Activated naive CD4-positive, alpha-beta T cell treated with anti-CD3 and anti-CD28 coated beads for 36 hours (primary cell): ENCODE measurements around the gene ATP1B2. TPM values are rescaled to one million over a fixed set of nuclear protein-coding genes. Genes with fewer than 3 reads are reported as not detected.
"Not testable (repeated sequence)": the region's sequence is repeated elsewhere in the genome, so short reads cannot be mapped to it uniquely, and the experiment has no call there.

Experiments
- CTCF ChIA-PET: fragments of 350-600 bp; sonication (Branson Sonifier 250); formaldehyde crosslinking; loops from one replicate; lab custom pipeline; 2021; ENCODE audit warnings: antibody characterized with exemption; lab: Charles Lee
- DNase-seq: peaks from one replicate; pipeline ENCODE4 v3.0.0-alpha.2; 2020
- H3K27ac Mint-ChIP-seq: one replicate; pipeline ENCODE4 v1.8.0; 2021; ENCODE audit warnings: mild to moderate bottlenecking, mixed read lengths
- H3K27me3 Mint-ChIP-seq: one replicate; pipeline ENCODE4 v1.8.0; 2021; ENCODE audit warnings: low read depth, mixed read lengths
- H3K36me3 Mint-ChIP-seq: one replicate; pipeline ENCODE4 v1.8.0; 2021; ENCODE audit warnings: low read depth, mixed read lengths
- H3K4me1 Mint-ChIP-seq: one replicate; pipeline ENCODE4 v1.8.0; 2021; ENCODE audit warnings: low read depth, mixed read lengths
- H3K4me3 Mint-ChIP-seq: one replicate; pipeline ENCODE4 v1.8.0; 2021; ENCODE audit warnings: mild to moderate bottlenecking, moderate library complexity, mixed read lengths
- H3K9me3 Mint-ChIP-seq: one replicate; pipeline ENCODE4 v1.8.0; 2021; ENCODE audit warnings: mixed read lengths
- intact Hi-C: fragments of 100-400 bp; cut with micrococcal nuclease; formaldehyde crosslinking; loops from one replicate; pipeline ENCODE4 v1.15.1; 2023
- total RNA-seq, 2 experiments: library from RNA; stranded (reverse); gene quantifications; one replicate each; pipeline ENCODE4 v1.2.3, GENCODE V29; 2021

The ATP1B2 gene
- total RNA-seq, 2 experiments from 2014 or later = 0.14 to 0.30 TPM

DNA sequence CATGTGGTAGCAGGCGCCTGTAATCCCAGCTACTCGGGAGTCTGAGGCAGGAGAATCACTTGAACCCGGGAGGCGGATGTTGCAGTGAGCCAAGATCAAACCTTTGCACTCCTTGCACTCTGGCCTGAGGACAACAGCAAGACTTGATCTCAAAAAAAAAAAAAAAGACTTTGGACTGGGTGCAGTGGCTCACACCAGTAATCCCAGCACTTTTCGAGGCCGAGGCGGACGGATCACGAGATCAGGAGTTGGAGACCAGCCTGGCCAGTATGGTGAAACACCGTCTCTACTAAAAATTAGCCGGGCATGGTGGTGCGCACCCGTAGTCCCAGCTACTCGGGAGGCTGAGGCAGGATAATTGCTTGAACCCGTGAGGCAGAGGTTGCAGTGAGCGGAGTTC, 25.0 kb upstream of the ATP1B2 start:
- intact Hi-C loops, DNase-seq, H3K36me3 Mint-ChIP-seq, H3K4me1 Mint-ChIP-seq, H3K27me3 Mint-ChIP-seq, H3K27ac Mint-ChIP-seq, H3K4me3 Mint-ChIP-seq, H3K9me3 Mint-ChIP-seq: not testable (repeated sequence)
- CTCF ChIA-PET = interaction anchor here (1.1 to 2.7 kb wide), 2 partner anchors 61 to 62 kb away, joined by 4 to 20 read pairs; partner anchors contain the start of gene TP53

DNA sequence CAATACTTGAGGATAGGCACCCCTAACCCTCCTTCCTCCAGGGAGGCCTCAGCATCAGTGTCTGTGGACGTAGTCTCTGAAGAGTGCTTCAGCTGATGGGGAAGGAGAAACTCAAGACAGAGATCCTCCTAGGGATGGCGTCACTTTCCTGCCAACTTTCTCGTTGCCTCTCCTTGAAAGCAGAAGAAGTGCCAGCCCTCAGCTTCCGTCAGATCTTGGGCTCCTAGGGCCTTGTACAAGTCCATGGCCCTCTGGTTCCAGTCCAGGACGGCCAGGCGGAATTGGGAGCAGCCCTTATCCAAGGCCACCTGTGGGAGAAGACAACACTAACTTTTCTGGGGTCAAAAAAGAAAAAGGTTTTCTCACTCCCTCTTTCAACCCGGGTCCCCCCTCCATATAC, 24.4 kb upstream of the ATP1B2 start:
- peak overlapping the region; percentile 88 for H3K4me3 Mint-ChIP-seq
- H3K36me3 Mint-ChIP-seq = peaks cover 1% of the 10 kb centered on the region
- no peak for DNase-seq
- intact Hi-C loops = no loop called here
- H3K4me1 Mint-ChIP-seq = peaks cover 7% of the 10 kb centered on the region
- H3K27ac Mint-ChIP-seq = no peak overlapping the region
- no peaks in the 10 kb centered on the region for H3K27me3 Mint-ChIP-seq
- H3K9me3 Mint-ChIP-seq = no peaks in the 10 kb centered on the region
- CTCF ChIA-PET = interaction anchor here (1.3 to 2.7 kb wide), 4 partner anchors 12 to 60 kb away, joined by 4 to 20 read pairs (median 8); partner anchors contain the start of genes FXR2, SOX15 and TP53

DNA sequence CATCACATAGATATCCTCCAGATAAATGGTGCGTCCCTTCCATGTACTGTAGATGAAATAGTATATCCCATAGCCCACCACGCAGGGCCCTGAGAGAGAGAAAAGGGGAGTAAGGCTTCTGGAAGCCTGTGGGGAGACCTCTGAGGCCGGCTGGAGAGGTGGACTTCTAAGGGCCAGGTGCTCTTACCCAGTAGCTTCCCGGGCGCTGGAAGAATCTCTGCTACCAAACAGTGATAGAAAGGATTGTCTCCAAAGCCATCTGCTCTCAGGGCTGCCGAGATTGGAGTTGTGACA, 23.8 kb upstream of the ATP1B2 start:
- intact Hi-C loops = loop anchor here (1.0 kb wide), 1 partner anchor 12 kb away; no protein-coding TSS in a partner anchor
- Mint-ChIP-seq H3K27me3 (no peaks in the 10 kb centered on the region), H3K9me3 (no peaks in the 10 kb centered on the region), H3K4me1 (peaks cover 7% of the 10 kb centered on the region), H3K27ac (no peak overlapping the region), H3K36me3 (peaks cover 1% of the 10 kb centered on the region), H3K4me3 (peak overlapping the region; percentile 88)
- DNase-seq = no peak
- CTCF ChIA-PET = interaction anchor here (1.3 to 2.7 kb wide), 4 partner anchors 13 to 60 kb away, joined by 4 to 20 read pairs (median 8); partner anchors contain the start of genes FXR2, SOX15 and TP53

DNA sequence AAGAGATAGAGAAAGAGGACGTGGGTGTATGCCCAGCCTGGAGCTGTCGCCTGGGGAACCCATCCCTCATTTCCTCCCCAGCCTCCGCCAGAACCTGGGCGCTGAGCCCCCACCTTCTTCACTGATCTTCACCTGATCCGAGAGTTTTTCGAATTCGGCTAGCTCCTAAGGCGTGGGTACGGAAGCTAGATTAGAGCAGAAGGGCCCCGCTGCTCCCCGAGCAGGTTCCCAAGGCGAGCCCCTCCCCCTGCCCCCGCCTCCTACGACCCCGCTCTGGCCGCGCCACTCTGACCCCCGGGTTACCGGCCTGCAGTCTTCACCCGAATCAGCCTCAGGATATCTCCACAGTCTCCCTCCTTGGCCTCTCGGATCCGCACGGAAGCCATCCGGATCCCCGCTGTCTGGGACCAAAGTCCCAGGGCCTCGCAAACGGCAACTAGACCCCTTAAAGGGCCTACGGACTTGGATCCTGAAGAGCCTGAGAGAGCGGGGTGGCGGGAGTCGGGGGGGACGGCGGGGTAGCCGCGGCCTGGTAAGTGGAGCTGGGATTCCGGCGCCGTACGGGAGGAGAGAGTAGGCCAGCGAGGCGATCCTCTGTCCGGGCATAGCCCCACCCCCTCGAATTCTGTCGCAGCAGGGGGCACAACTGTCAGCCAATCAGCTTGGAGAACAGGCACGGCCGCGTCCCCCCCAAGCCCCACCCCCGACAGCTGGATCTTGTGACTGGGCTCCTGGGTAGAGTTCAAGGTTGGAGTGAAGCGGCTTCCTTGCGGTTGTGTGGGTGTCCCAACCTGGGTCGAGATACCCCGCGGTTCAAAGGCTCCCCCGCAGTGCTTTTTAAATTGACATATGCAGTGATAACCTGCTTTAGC, 23.2 kb upstream of the ATP1B2 start, which contains the start of gene SAT2:
Gene SAT2 (minus strand): TSS at position 572 of the 872 bp plus-strand sequence. CDS start 186 bp downstream, at position 386.
- DNase-seq = peak; percentile 86
- Mint-ChIP-seq H3K9me3 (no peaks in the 10 kb centered on the region), H3K4me3 (peak within 1 kb of the TSS; percentile 88), H3K4me1 (peaks cover 7% of the 10 kb centered on the region), H3K36me3 (peaks cover 1% of the 10 kb centered on the region), H3K27ac (peak within 1 kb of the TSS; percentile 30), H3K27me3 (no peaks in the 10 kb centered on the region)
- intact Hi-C loops = loop anchor here (1.0 kb wide), 1 partner anchor 12 kb away; no protein-coding TSS in a partner anchor
- CTCF ChIA-PET = interaction anchor here (1.0 to 2.7 kb wide), 6 partner anchors 13 to 59 kb away, joined by 3 to 20 read pairs (median 5); partner anchors contain the start of genes FXR2, SOX15 and TP53

DNA sequence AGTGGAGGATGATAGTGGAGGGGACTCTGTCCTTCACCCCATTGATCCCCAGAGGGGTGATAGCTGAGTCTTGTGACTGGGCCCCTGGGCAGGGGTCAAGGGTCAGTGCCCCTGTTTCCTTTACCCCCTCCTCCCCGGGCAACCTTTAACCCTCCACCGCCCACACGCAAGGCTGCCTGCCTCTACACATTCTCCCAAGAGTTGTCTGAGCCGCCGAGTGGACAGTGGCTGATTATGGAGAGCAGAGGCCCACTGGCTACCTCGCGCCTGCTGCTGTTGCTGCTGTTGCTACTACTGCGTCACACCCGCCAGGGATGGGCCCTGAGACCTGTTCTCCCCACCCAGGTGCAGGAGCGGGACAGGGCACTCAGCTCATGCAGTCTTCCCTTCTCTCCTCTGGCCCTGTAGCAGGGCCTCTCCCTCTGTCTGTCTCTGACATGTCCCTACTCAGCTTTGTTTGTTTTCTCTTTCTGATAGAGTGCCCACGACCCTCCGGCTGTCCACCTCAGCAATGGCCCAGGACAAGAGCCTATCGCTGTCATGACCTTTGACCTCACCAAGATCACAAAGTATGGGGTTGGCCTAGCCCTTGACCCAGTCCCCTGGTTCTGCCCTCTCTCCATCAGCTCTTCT, 20.7 kb upstream of the ATP1B2 start, which contains the start of gene SHBG:
Gene SHBG (plus strand): TSS at position 197 of the 633 bp plus-strand sequence. CDS start 38 bp downstream, at position 235.
- Mint-ChIP-seq H3K27ac (no peak within 1 kb of the TSS), H3K4me1 (peaks cover 7% of the 10 kb centered on the region), H3K4me3 (no peak within 1 kb of the TSS), H3K36me3 (peaks cover 1% of the 10 kb centered on the region), H3K27me3 (no peaks in the 10 kb centered on the region), H3K9me3 (no peaks in the 10 kb centered on the region)
- CTCF ChIA-PET = interaction anchor here (1.1 to 5.6 kb wide), 7 partner anchors 9 to 275 kb away, joined by 3 to 56 read pairs (median 5); partner anchors contain the start of genes ATP1B2, FXR2, TP53 and WRAP53
- DNase-seq = no peak
- intact Hi-C loops = no loop called here

DNA sequence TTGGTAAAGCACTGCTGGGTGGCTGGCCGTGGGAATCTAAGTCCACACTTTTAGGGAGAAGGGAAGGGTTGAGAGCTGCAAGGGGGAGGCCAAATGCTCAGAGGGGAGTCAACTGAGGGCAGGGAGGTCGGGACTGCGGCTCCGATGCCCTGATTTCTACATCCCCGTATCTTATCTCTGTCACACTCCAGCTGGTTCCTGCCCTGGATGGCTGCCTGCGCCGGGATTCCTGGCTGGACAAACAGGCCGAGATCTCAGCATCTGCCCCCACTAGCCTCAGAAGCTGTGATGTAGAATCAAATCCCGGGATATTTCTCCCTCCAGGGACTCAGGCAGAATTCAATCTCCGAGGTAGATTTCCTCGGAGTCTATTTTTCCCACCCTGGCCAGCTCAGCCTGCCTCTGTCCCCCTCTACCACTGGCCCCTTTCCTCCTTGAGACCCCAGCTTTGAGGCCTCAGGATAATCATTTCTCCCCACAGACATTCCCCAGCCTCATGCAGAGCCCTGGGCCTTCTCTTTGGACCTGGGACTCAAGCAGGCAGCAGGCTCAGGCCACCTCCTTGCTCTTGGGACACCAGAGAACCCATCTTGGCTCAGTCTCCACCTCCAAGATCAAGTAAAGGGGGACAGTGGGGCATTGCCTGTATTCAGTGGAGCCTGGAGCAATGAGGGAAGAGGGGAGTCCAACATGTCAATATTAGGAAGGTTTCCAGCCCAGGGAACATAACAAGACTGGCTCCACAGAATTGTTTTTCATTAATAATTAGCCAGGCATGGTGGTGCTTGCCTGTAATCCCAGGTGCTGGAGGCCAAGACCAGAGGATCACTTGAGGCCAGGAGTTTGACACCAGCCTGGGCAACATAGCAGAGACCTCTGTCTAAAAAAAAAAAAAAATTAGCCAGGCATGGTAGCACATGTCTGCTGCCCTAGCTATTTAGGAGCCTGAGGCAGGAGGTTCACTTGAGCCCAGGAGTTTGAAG, 19.0 kb upstream of the ATP1B2 start:
- Mint-ChIP-seq H3K27ac (no peak overlapping the region), H3K36me3 (no peaks in the 10 kb centered on the region), H3K4me3 (no peak overlapping the region), H3K9me3 (no peaks in the 10 kb centered on the region), H3K4me1 (peaks cover 7% of the 10 kb centered on the region), H3K27me3 (no peaks in the 10 kb centered on the region)
- intact Hi-C loops = loop anchor here (1.0 kb wide), 2 partner anchors 57 to 86 kb away; partner anchors contain the start of genes DNAH2 and WRAP53
- CTCF ChIA-PET = interaction anchor here (0.6 to 5.6 kb wide), 14 partner anchors 9 to 276 kb away, joined by 3 to 56 read pairs (median 4); partner anchors contain the start of genes ATP1B2, TP53 and WRAP53
- no peak for DNase-seq

DNA sequence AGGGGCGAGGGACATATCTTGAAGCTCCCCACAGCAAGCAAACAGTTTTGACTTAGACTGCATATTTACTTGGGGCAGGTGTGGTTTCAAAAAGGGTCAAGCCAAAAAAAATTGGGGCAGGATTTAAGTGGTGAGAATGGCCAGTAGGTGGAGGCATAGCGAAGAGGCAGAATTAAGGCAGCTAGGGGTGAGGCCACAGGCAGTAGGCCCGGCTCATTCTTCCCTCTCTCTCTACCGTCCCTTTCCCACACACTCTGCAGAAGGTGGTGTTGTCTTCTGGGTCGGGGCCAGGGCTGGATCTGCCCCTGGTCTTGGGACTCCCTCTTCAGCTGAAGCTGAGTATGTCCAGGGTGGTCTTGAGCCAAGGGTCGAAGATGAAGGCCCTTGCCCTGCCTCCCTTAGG, 18.2 kb upstream of the ATP1B2 start:
- no peak overlapping the region for H3K27ac Mint-ChIP-seq
- no peak overlapping the region for H3K4me3 Mint-ChIP-seq
- H3K27me3 Mint-ChIP-seq = no peaks in the 10 kb centered on the region
- H3K9me3 Mint-ChIP-seq = no peaks in the 10 kb centered on the region
- CTCF ChIA-PET = interaction anchor here (0.6 to 5.6 kb wide), 17 partner anchors 10 to 262 kb away, joined by 3 to 56 read pairs (median 4); partner anchors contain the start of genes ATP1B2, FXR2, TP53 and WRAP53
- no peaks in the 10 kb centered on the region for H3K36me3 Mint-ChIP-seq
- peaks cover 2% of the 10 kb centered on the region for H3K4me1 Mint-ChIP-seq
- DNase-seq = peak; percentile 60
- intact Hi-C loops = loop anchor here (1.0 kb wide), 2 partner anchors 56 to 85 kb away; partner anchors contain the start of genes DNAH2 and WRAP53

DNA sequence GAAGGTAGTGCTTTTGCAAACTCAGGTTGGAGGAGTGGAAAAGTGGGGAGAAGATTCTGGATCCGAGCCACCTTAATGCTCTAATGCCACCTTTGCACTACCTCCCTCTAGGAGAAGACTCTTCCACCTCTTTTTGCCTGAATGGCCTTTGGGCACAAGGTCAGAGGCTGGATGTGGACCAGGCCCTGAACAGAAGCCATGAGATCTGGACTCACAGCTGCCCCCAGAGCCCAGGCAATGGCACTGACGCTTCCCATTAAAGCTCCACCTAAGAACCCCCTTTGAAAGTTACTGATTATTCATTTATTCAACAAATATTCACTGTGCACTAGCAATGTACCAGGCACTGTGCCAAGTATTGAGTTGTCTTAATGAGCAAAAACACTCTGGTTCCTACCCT, 17.6 kb upstream of the ATP1B2 start:
- Mint-ChIP-seq H3K9me3 (no peaks in the 10 kb centered on the region), H3K27me3 (no peaks in the 10 kb centered on the region), H3K4me3 (no peak overlapping the region), H3K36me3 (no peaks in the 10 kb centered on the region), H3K27ac (no peak overlapping the region), H3K4me1 (no peaks in the 10 kb centered on the region)
- intact Hi-C loops = no loop called here
- CTCF ChIA-PET = interaction anchor here (0.6 to 5.6 kb wide), 13 partner anchors 9 to 111 kb away, joined by 3 to 56 read pairs (median 4); partner anchors contain the start of genes FXR2, TP53 and WRAP53
- no peak for DNase-seq

DNA sequence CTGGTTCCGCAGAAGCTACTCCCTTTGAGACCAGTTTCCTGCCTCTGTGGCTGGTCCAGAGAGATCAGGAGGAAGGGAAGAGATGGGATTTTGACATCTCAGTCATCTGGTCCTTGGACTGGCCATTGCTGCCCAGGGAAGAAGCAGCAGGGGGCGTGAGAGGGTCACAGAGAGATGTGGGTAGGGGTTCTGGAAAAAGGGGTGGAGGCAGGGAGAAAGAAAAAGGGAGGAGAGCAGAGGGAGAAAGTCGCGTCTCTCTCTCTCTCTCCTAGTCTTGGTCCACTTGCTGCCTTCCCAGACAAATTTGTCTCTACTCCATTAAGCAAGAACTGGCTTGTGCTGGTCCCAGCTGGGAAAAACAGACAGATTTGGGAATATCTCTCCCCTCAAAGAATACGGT, 16.3 kb upstream of the ATP1B2 start:
- H3K36me3 Mint-ChIP-seq = no peaks in the 10 kb centered on the region
- H3K4me3 Mint-ChIP-seq = no peak overlapping the region
- no peaks in the 10 kb centered on the region for H3K27me3 Mint-ChIP-seq
- H3K9me3 Mint-ChIP-seq = no peaks in the 10 kb centered on the region
- H3K4me1 Mint-ChIP-seq = no peaks in the 10 kb centered on the region
- intact Hi-C loops = no loop called here
- H3K27ac Mint-ChIP-seq = no peak overlapping the region
- DNase-seq = peak; percentile 59
- CTCF ChIA-PET = interaction anchor here (0.6 to 5.6 kb wide), 5 partner anchors 12 to 183 kb away, joined by 3 to 56 read pairs (median 3); partner anchors contain the start of genes TP53 and WRAP53

DNA sequence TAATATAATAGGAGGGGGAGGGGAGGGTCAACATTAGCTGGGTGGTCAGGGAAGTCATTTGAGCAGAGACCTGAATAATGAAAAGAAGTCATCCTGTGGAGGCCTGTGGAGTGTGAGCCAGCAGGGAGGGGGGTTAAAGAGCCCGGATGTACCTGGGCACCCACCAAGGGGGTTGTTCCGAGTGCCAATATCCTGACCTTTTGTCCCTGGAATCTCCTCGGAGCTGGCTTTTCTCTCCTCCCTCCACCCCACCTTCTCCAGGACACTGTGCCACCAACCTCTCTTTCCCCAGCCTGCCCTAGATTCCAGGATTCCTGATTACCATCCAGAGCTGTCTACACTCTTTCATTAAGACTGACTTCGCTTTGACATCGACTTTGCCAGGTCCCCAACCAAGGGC, 14.6 kb upstream of the ATP1B2 start:
- Mint-ChIP-seq H3K36me3 (no peaks in the 10 kb centered on the region), H3K4me3 (no peak overlapping the region), H3K27ac (no peak overlapping the region), H3K27me3 (no peaks in the 10 kb centered on the region), H3K9me3 (no peaks in the 10 kb centered on the region), H3K4me1 (no peaks in the 10 kb centered on the region)
- DNase-seq = no peak
- CTCF ChIA-PET = interaction anchor here (1.7 kb wide), 1 partner anchor 51 kb away, joined by 6 read pairs; the partner anchor contains the start of gene TP53
- intact Hi-C loops = no loop called here

DNA sequence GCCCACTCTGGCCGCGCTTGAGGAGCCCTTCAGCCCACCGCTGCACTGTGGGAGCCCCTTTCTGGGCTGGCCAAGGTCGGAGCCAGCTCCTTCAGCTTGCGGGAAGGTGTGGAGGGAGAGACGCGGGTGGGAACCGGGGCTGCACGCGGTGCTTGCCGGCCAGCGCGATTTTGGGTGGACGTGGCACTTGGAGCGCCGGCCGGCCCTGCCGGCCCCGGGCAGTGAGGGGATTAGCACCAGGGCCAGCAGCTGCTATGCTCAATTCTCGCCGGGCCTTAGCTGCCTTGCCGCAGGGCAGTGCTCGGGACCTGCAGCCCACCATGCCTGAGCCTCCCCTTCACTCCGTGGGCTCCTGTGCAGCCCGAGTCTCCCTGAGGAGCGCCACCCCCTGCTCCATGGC, 9.9 kb upstream of the ATP1B2 start:
- CTCF ChIA-PET = interaction anchor here (0.6 to 1.0 kb wide), 2 partner anchors 29 to 47 kb away, joined by 3 read pairs; partner anchors contain the start of gene TP53
- H3K4me3 Mint-ChIP-seq = no peak overlapping the region
- H3K9me3 Mint-ChIP-seq = peaks cover 1% of the 10 kb centered on the region
- intact Hi-C loops = no loop called here
- H3K27me3 Mint-ChIP-seq = no peaks in the 10 kb centered on the region
- no peaks in the 10 kb centered on the region for H3K36me3 Mint-ChIP-seq
- H3K27ac Mint-ChIP-seq = no peak overlapping the region
- no peak for DNase-seq
- peaks cover 10% of the 10 kb centered on the region for H3K4me1 Mint-ChIP-seq
